ENCODE results near the gene ANAPC16.
"Not testable (repeated sequence)": the region's sequence is repeated elsewhere in the genome, so short reads cannot be mapped to it uniquely, and the experiment has no call there.

- TF ChIP-seq POLR2AphosphoS5, POLR2A (IDR thresholded peaks at IDR 0.05; ENCODE audit: low read depth, low read length): not testable (repeated sequence)
These were observed 63.8 kb downstream of the ANAPC16 start for GRCh38 chr10:72279587-72279986.

Measured in GM12891 (cell line).